Stomach (tissue), 9 donors: ENCODE measurements around the gene AP2S1. TPM values are rescaled to one million over a fixed set of nuclear protein-coding genes. Genes with fewer than 3 reads are reported as not detected.
A peak's percentile ranks its signal among the peaks of the same experiment; 100 is the strongest.

ENCODE experiments used
- DNase-seq, 2 donors: peaks; one replicate each; pipeline versions ENCODE4 v3.0.0 to v3.0.0-alpha.2; 2013 to 2019
- H3K27ac ChIP-seq, 5 donors: fragments of 200-600 bp in 4 of 5; sonication (generic) in 4 of 5; one replicate each; pipeline ENCODE4 v1.5.1; 2013 to 2019; ENCODE audit warnings: mild to moderate bottlenecking in 1 of 5, moderate library complexity in 1 of 5
- H3K27me3 ChIP-seq, 3 donors: fragments of 200-600 bp; sonication (generic); one replicate each; pipeline ENCODE4 v1.5.1; 2017 to 2019; ENCODE audit warnings: mixed run types in 1 of 3
- H3K36me3 ChIP-seq, 4 donors: fragments of 200-600 bp; sonication (generic); 1 replicate in 3 of 4; 2 replicates in 1 of 4; pipeline ENCODE4 v1.5.1; 2016 to 2019
- H3K4me1 ChIP-seq, 4 donors: fragments of 200-600 bp; sonication (generic); one replicate each; pipeline ENCODE4 v1.5.1; 2016 to 2019
- H3K4me3 ChIP-seq, 4 donors: fragments of 200-600 bp; sonication (generic) in 3 of 4; one replicate each; pipeline ENCODE4 v1.5.1; 2016 to 2019; ENCODE audit warnings: mild to moderate bottlenecking in 1 of 4
- H3K9me3 ChIP-seq, 4 donors: fragments of 200-600 bp; sonication (generic); one replicate each; pipeline ENCODE4 v1.5.1; 2016 to 2019
- CTCF ChIP-seq, 7 experiments: fragments of 450-650 bp in 4 of 7; fragments of 200-600 bp in 3 of 7; sonication (generic) in 3 of 7; IDR thresholded peaks; one replicate each; pipeline ENCODE4 v1.5.1; 2016 to 2019; ENCODE audit warnings: antibody characterized with exemption in 7 of 7, control low read depth in 2 of 7, mild to moderate bottlenecking in 1 of 7
- EP300 ChIP-seq: sonication (generic); formaldehyde crosslinking; IDR thresholded peaks from one replicate; pipeline ENCODE4 v1.6.1; 2017; ENCODE audit warnings: antibody characterized with exemption
- POLR2A ChIP-seq, 4 donors: fragments of 450-650 bp; IDR thresholded peaks; one replicate each; pipeline ENCODE4 v1.6.1; 2016; ENCODE audit warnings: antibody characterized with exemption in 4 of 4, control low read depth in 2 of 4, mild to moderate bottlenecking in 1 of 4, moderate library complexity in 1 of 4
- POLR2AphosphoS5 ChIP-seq, 3 donors: sonication (generic); formaldehyde crosslinking; IDR thresholded peaks; one replicate each; pipeline ENCODE4 v1.6.1; 2016; ENCODE audit warnings: antibody characterized with exemption in 3 of 3
- WGBS, 5 donors: extraction: QIAGEN DNeasy Blood & Tissue Kit in 3 of 5; methylation state at CpG; one replicate each; pipeline versions ENCODE4 v1.1.5 to v1.1.7; 2013 to 2018; 5-methylcytosine and 5-hydroxymethylcytosine counted together
- intact Hi-C: fragments of 100-400 bp; cut with DNase I; formaldehyde crosslinking; loops from one replicate; pipeline ENCODE4 v1.15.1; 2023; ENCODE audit warnings: low total_unique reads
- polyA plus RNA-seq, 3 donors: library from polyadenylated mRNA; stranded (reverse); fragments of 200-250 nt; gene quantifications; one replicate each; pipeline ENCODE4 v1.2.3, GENCODE V29; 2013
- total RNA-seq, 5 donors: library from RNA; depleted of rRNA; stranded (reverse); fragments of >200 nt; gene quantifications; one replicate each; pipeline versions ENCODE4 v1.1.0 to v1.2.3, GENCODE V29; 2014 to 2016
- donor health status: healthy with polysubstance abuse.
- donor health status: Bipolar disorder and iron deficiency.
- donor health status: healthy.

Gene AP2S1
- total and polyA plus RNA-seq, 8 donors: 4.9 to 191 (median 96.1) TPM

DNA sequence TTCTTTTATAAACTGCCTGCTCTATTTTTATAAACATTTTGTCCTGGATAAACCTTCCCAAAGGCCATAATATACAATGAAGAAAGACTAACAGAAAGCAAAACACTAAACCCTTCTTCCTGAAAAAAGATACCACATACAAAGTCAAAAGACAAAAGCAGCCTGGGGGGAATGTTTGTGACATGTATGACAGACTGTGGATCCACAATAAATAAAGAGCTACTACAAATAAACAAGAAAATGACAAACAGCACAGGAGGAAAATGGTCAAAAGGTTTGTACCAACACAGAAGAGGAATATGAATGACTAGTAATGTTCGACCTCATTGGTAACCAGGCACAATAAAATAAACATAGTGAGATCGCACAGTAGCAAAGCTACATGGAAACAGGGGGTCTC, 19.8 kb downstream of the AP2S1 start:
- Histone ChIP-seq H3K36me3 (no peaks in the 10 kb centered on the region), H3K27me3 (no peaks in the 10 kb centered on the region), H3K9me3 (no peaks in the 10 kb centered on the region), H3K4me3 (no peak overlapping the region), H3K27ac (no peak overlapping the region), H3K4me1 (peaks cover 0 to 4% (median 2%) of the 10 kb centered on the region in 4 donors)
- TF ChIP-seq POLR2AphosphoS5 (IDR thresholded peaks at IDR 0.05): no peak
- no peak for TF ChIP-seq POLR2A (IDR thresholded peaks at IDR 0.05)
- no peak for TF ChIP-seq EP300
- TF ChIP-seq CTCF (IDR thresholded peaks at IDR 0.05): no peak
- WGBS, 5 donors: 75 to 90% (median 84%) methylated on average over 2 of the region's 2 CpGs
- intact Hi-C loops: no loop called here
- no peak for DNase-seq

- DNase-seq: no peak
- intact Hi-C loops: no loop called here
- Histone ChIP-seq H3K36me3 (no peaks in the 10 kb centered on the region), H3K9me3 (no peaks in the 10 kb centered on the region), H3K27ac (no peak overlapping the region), H3K4me1 (peaks cover 0 to 4% (median 2%) of the 10 kb centered on the region in 4 donors), H3K27me3 (no peaks in the 10 kb centered on the region), H3K4me3 (no peak overlapping the region)
- TF ChIP-seq CTCF (IDR thresholded peaks at IDR 0.05) (no peak), POLR2AphosphoS5 (IDR thresholded peaks at IDR 0.05) (no peak), POLR2A (IDR thresholded peaks at IDR 0.05) (no peak)
- 70 to 80% (median 72%) methylated on average over 5 of the region's 5 CpGs for WGBS, 5 donors
Observed at GRCh38 chr19:46828484-46828883, 22.2 kb downstream of the AP2S1 start.

- Histone ChIP-seq H3K27me3 (no peaks in the 10 kb centered on the region), H3K27ac (no peak overlapping the region), H3K4me3 (no peak overlapping the region), H3K4me1 (peaks cover 3 to 15% (median 7%) of the 10 kb centered on the region in 4 donors), H3K36me3 (no peaks in the 10 kb centered on the region), H3K9me3 (no peaks in the 10 kb centered on the region)
- intact Hi-C loops: no loop called here
- no peak for DNase-seq
- WGBS, 5 donors: 82 to 91% (median 86%) methylated on average over 5 of the region's 5 CpGs
- TF ChIP-seq POLR2AphosphoS5 (IDR thresholded peaks at IDR 0.05): no peak
- TF ChIP-seq POLR2A (IDR thresholded peaks at IDR 0.05): no peak
- TF ChIP-seq EP300: no peak
- TF ChIP-seq CTCF (IDR thresholded peaks at IDR 0.05): no peak
Observed at GRCh38 chr19:46825731-46826055, 25.0 kb downstream of the AP2S1 start.

DNA sequence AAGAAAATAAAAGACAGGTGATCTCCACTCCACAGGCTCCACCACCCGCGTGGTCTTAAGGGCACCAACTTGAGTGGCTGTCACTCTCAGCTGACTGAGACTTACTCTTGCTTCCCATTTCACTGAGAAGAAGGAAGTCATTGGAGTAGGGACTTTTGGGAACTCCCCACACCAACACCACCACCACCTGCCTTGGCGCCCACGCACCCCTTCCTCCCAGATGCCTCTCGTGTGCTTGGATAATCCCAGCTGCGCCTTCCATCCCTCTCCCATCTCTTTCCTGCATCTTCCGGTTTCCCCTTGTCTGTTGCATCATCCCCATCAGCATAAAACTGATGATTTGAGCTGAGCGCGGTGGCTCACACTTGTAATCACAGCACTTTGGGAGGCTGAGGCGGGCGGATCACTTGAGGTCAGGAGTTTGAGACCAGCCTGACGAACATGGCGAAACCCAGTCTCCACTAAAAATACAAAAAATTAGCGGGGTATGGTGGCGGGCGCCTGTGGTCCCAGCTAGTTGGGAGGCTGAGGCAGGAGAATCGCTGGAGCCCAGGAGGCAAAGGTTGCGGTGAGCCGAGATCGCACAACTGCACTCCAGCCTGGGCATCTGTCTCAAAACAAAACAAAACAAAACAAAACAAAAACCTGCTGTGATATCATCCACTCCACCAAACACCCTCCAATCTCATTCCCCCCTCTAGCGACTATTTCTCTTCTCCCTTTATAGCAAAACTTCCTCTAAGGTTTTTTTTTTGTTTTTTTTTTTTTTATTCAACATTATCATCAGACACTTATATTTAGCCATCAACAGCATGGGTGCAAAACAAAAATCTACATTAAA, 25.5 kb downstream of the AP2S1 start:
- Histone ChIP-seq H3K9me3 (no peaks in the 10 kb centered on the region), H3K27me3 (no peaks in the 10 kb centered on the region), H3K4me3 (no peak overlapping the region), H3K36me3 (no peaks in the 10 kb centered on the region), H3K4me1 (peaks cover 3 to 15% (median 7%) of the 10 kb centered on the region in 4 donors), H3K27ac (peak overlapping the region in 2 of 5 donors; percentile 17 to 60)
- TF ChIP-seq POLR2A (IDR thresholded peaks at IDR 0.05) (no peak), CTCF (IDR thresholded peaks at IDR 0.05) (no peak), POLR2AphosphoS5 (IDR thresholded peaks at IDR 0.05) (no peak), EP300 (no peak)
- intact Hi-C loops: no loop called here
- no peak for DNase-seq
- 77 to 86% (median 82%) methylated on average over 21 of the region's 21 CpGs for WGBS, 5 donors
